ENCODE measurements around the gene COPA. TPM values are rescaled to one million over a fixed set of nuclear protein-coding genes. Genes with fewer than 3 reads are reported as not detected.
"Not testable (repeated sequence)": the region's sequence is repeated elsewhere in the genome, so short reads cannot be mapped to it uniquely, and the experiment has no call there.

The COPA gene
- total RNA-seq, 1 experiment from 2014 or later, result 144 TPM

DNA sequence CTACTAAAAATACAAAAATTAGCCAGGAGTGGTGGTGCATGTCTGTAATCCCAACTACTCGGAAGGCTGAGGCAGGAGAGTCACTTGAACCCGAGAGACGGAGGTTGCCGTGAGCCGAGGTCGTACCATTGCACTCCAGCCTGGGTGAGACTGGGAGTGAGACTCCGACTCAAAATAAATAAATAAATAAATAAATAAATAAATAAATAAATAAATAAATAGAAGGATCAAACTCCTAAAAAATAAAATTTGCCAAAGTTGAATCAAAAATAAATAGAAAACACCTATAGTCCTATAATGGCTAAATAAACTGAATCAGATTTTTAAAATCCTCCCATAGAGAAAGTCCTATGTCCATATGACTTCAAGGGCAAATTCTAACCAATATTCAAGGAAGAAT is 42.9 kb downstream of the COPA start:
- H3K27me3 ChIP-seq, result no peaks in the 10 kb centered on the region
- peaks cover 94% of the 10 kb centered on the region for H3K36me3 ChIP-seq
- no peaks in the 10 kb centered on the region for H3K9me3 ChIP-seq
- no peak overlapping the region for H3K4me3 ChIP-seq
- no peak for DNase-seq

DNA sequence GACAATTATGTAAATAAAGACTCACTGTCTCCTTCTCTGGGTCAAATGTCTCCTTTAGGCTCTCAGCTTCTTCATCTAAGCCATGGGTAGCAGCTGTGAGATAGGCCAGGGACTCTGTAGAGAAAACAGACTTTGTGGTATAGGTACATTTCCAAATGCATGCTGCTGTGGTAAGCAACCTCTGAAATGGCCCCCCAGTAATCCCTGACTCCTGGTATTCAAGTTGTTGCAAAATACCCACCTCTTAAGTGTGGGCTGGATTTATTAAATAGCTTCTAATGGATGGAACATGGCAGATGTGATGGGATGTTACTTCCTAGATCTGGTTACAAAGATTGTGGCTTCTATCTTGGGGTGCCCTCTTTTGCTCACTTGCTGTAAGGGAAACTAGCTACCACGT is 47.0 kb downstream of the COPA start:
- H3K36me3 ChIP-seq, result peaks cover 98% of the 10 kb centered on the region

DNA sequence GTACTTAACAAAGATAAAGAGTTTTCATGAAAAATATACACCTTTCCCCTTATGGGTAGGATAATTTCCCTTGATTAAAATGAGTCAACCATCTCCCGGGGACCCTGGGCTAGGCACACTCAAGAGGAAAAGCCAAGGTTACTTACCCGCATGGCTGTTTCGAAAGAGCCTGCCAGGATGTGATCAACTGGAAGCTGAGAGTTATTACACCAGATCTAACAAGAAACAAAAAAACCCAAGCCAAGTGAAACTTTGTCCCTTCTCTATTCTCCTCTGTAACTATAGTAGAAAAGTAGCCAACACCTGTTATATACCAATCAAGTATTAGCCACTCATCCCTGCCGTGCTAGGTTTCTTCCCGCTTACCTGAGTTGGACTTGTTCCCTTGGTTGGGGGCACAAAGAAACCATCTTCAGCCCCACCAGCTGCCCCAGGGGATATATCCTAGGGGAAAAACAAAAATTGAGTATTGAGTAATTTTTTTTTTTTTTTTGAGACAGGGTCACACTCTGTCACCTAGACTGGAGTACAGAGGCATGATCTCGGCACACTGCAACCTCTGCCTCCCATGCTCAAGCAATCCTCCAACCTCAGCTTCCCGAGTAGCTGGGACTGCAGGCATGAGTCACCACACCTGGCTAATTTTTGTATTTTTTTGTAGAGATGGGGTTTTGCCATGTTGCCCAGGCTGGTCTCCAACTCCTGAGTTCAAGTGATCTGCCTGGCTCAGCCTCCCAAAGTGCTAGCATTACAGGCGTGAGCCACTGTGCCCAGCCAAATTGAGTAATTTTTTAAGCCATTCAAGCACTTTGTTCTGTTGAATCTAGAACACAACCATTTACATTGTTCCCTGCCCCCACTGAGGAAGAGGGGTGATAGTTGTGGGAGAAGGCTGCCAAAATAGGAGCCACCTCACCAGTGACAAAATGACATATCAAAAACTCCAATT is 49.8 kb downstream of the COPA start:
- no peak for DNase-seq
- peaks cover 97% of the 10 kb centered on the region for H3K36me3 ChIP-seq
- H3K4me3 ChIP-seq, result no peak overlapping the region
- H3K27me3 ChIP-seq, result no peaks in the 10 kb centered on the region
- no peaks in the 10 kb centered on the region for H3K9me3 ChIP-seq

More for the DNA sequence above, 47.0 kb downstream of the COPA start:
- H3K27me3 ChIP-seq, result no peaks in the 10 kb centered on the region
- DNase-seq, result no peak
- H3K4me3 ChIP-seq, result no peak overlapping the region
- H3K9me3 ChIP-seq, result no peaks in the 10 kb centered on the region

DNA sequence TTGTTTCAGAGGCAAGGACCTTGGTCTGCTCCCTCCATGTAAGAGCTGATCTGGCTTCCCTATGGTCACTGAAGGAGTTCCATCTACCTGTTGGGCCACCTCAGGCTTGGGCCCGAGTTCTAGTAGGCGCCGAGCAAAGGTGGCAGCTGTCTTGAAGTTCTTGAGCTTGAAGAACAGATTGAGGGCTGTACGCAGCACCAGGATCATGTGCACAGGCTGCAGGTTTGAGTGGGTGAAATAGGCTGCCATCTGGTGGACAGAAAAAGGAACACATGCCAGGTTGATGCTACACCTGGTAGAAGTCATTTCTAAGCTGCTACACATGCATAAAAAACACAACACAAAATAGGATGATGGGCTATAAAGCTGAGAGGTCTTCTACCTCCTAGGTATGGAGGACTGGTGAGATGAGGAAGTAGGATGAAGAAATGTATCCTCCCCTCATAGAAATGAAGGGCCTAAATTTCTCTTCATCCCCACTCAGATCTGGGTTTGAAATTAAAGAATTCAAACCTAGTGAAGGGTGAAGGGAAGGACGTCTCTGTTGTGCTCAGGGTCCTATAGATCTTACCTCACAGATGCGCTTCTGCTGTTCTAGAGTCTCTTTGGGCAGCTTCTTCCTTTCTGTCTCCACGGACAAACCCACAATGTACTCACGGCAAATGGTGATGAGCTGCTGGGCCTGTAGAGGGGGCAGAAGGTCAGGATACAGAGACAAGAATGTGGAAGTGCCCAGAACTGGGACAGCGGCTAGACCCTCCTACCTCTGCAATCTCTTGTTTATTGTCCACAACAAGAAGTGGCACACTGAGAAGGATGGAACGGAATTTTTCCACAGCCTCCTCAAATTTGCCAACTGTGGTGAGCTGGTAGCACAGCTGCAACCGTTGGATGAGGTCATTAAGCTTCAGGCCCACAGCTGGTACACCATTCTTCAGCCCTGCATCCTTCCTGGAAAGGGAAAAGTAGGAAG is 51.5 kb downstream of the COPA start:
- H3K27me3 ChIP-seq, result no peaks in the 10 kb centered on the region
- peak; percentile 34 for DNase-seq
- H3K36me3 ChIP-seq, result peaks cover 81% of the 10 kb centered on the region

DNA sequence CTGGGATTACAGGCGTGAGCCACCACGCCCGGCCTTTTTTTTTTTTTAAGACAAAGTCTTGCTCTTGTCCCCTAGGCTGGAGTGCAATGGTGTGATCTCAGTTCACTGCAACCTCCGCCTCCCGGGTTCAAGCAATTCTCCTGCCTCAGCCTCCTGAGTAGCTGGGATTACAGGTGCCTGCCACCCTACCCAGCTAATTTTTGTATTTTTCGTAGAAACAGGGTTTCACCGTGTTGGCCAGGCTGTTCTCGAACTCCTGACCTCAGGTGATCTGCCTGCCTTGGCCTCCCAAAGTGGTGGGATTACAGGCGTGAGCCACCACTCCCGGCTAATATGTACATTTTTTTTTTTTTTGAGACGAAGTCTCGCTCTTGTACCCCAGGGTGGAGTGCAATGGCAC is 55.3 kb downstream of the COPA start:
- not testable (repeated sequence) for H3K27me3 ChIP-seq, H3K4me3 ChIP-seq, H3K9me3 ChIP-seq, DNase-seq
- H3K36me3 ChIP-seq, result peaks cover 44% of the 10 kb centered on the region

More for the DNA sequence above, 51.5 kb downstream of the COPA start:
- no peak overlapping the region for H3K4me3 ChIP-seq
- no peaks in the 10 kb centered on the region for H3K9me3 ChIP-seq

DNA sequence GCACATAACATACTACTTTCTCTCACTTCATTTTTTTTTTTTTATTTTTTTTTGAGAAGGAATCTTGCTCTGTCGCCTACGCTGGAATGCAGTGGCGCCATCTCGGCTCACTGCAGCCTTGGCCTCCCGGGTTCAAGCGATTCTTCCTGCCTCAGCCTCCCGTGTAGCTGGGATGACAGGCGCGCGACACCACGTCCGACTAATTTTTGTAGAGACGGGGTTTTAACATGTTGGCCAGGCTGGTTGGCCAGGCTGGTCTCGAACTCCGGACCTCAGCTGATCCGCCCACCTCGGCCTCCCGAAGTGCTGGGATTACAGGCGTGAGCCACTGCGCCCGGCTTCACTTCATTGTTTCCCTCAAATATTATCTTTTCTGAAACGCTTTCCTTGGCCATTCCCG is 57.5 kb downstream of the COPA start:
- no peak for DNase-seq
- Histone ChIP-seq H3K9me3 (no peaks in the 10 kb centered on the region), H3K27me3 (no peaks in the 10 kb centered on the region), H3K4me3 (peak overlapping the region; percentile 98), H3K36me3 (peaks cover 42% of the 10 kb centered on the region)

DNA sequence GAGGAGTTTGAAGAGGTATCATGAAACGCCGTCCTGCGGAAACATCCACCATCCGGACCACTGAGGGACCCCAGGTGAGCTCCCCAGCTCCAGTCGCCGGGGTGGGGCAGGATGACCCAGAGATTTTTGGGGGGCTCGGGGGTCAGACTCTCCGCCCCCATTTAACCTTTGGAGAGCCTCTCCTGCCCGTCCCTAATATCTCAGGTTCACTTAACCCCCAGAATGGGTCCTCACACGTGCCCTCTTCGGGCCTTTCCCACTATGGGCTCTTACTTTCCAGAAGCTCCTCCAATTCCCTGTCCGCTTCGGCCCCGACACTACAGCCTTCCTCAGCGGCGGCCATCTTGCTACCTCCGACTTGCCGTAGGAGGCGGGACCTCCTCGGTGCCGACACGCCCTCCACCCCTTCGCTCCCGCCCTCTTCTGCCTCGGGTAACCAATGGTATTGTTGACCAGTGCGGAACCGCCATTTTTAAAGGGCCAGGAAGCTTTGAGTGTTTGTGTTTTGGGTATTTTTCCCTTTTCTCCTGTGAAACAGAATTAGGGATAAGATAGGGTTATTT is 58.2 kb downstream of the COPA start, which contains the start of gene PEX19:
Gene PEX19 (minus strand): TSS at position 352 of the 563 bp plus-strand sequence. CDS start 9 bp downstream, at position 343.
- Histone ChIP-seq H3K36me3 (peaks cover 40% of the 10 kb centered on the region), H3K4me3 (peak within 1 kb of the TSS; percentile 98), H3K9me3 (no peaks in the 10 kb centered on the region), H3K27me3 (no peaks in the 10 kb centered on the region)
- peak; percentile 95 for DNase-seq

DNA sequence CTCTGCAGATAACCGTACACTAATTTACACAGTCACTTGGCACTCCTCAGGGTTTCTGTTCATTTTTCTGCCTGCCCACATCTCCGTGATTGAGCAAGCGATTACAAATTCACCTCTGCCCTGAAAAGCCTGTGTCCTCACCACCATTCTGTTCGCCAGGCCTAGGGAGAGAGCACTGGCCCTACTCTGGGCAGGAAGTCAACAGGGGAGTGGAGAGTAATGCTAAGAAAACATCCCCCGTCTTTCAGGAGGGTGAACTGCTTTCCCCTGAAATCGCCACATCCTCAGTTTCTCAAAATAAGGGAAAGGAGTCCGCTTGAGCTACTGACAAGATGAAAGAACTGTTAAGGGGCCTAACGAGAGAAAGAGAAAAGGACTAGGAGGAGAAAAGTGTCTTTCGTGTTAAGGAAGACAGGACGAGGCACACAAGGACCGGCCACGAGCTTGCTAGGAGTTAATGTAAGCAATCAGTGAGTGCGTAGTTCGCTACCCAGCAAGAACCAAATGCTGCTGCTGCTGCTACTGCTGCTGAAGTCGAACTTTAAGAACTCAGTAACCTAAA is 58.7 kb downstream of the COPA start:
- no peaks in the 10 kb centered on the region for H3K27me3 ChIP-seq

DNA sequence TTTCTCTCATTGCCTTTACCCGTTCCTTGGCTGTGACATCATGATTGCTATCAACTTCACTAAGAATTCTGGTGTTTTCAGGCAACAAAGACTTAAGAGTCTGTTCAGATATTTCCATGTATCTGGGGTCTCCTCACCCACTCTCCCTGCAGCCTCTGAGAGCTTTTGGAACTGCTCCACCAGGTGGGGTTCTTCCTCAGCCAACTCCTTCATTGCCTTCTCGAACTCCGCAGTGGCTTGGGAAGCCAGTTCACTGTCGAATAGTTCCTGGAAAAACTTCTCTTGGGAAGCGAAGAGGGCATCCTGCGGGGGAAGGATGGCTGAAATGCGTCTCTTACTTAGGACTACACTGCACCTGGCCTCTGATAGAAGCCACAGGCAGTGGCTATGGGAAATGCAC is 60.2 kb downstream of the COPA start:
- DNase-seq, result no peak
- Histone ChIP-seq H3K9me3 (no peaks in the 10 kb centered on the region), H3K27me3 (no peaks in the 10 kb centered on the region), H3K4me3 (no peak overlapping the region), H3K36me3 (peaks cover 47% of the 10 kb centered on the region)

More for the DNA sequence above, 58.7 kb downstream of the COPA start:
- H3K4me3 ChIP-seq, result peak overlapping the region; percentile 98
- peaks cover 40% of the 10 kb centered on the region for H3K36me3 ChIP-seq
- peak; percentile 57 for DNase-seq
- H3K9me3 ChIP-seq, result no peaks in the 10 kb centered on the region

DNA sequence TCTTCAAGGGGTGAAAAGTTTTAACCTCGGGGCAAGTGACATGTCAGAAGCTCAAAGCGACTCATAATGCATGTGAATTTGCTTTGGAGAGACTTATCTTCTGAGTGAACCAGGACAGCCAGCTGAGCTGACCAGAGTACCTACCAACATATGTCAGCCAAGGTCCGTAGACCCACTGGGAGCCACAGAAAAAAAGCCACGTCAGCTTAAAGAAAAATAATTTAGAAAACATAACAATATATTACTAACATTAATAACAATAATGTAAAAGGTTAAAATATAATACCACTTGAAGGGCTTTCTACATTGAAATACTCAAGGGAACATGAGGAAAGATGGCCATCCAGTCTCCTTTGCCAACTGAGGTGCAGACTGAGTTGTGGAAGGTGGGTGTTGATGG is 65.1 kb downstream of the COPA start:
- no peak for DNase-seq
- Histone ChIP-seq H3K4me3 (no peak overlapping the region), H3K27me3 (no peaks in the 10 kb centered on the region), H3K9me3 (no peaks in the 10 kb centered on the region), H3K36me3 (peaks cover 53% of the 10 kb centered on the region)

DNA sequence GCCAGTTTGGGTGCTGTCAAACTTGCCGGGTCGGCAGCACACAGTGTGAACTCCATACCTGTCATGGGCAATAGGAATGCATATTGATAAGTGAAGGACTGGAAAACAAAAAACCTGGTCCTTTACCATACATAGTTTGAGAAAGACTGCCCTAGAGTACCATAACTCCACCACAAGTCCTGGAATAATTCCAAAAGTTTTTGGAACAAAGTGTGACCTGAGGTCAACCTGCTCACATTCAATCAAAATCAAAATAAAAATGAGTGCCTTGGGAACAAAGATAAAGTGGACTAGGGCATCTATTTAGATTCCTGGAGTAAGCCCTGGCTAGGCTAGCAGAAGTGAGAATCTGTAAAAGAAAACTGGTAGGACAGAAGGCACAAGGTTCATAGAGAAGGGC is 65.7 kb downstream of the COPA start:
- H3K4me3 ChIP-seq, result no peak overlapping the region
- H3K27me3 ChIP-seq, result no peaks in the 10 kb centered on the region
- H3K36me3 ChIP-seq, result peaks cover 48% of the 10 kb centered on the region
- no peaks in the 10 kb centered on the region for H3K9me3 ChIP-seq
- no peak for DNase-seq

DNA sequence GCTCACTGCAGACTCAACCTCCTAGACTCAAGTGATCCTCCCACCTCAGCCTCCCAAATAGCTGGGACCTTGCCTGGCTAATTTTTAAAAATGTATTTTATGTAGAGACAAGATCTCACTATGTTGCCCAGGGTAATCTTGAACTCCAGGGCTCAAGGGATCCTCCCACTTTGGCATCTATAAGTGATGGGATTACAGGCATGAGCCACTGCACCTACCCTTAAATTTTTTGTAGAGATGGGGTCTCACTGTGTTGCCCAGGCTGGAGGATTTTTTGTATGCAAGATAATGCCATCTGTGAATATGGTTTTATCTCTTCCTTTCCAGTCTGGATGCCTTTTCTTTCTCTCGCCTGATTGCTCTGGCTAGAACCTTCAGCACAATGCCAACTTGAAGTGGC is 72.0 kb downstream of the COPA start:
- Histone ChIP-seq H3K27me3 (peaks cover 3% of the 10 kb centered on the region; the same call in 1 of the 2 replicates), H3K4me3 (no peak overlapping the region), H3K36me3 (no peaks in the 10 kb centered on the region), H3K9me3 (no peaks in the 10 kb centered on the region; the same call in 1 of the 2 replicates)
- no peak for DNase-seq

DNA sequence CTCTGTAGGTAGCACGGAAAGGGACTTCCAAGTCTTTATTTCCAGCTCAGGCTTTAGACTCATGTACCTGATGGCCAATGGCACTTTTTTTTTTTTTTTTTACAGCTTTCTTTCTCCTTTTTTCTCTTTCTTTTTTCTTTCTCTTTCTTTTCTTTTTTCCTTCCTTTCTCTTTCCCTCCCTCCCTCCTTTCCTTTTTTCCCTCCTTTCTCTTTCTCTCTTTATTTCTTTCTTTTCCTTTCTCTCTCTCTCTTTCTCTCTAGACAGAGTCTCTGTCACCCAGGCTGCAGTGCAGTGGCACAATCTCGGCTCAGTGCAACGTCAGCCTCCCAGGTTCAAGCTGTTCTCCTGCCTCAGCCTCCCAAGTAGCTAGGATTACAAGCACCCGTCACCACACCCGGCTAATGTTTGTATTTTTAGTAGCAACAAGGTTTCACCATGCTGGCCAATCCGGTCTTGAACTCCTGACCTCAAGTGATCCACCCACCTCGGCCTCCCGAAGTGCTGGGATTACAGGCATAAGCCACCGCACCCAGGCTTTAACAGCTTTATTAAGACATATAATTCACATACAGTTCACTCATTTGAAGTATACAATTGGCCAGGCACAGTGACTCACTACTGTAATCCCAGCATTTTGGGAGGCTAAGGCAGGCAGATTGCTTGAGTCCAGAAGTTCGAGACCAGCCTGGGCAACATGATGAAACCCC is 75.6 kb downstream of the COPA start:
- no peak for DNase-seq
- no peaks in the 10 kb centered on the region; the same call in 1 of the 2 replicates for H3K9me3 ChIP-seq
- no peaks in the 10 kb centered on the region for H3K36me3 ChIP-seq
- H3K4me3 ChIP-seq, result no peak overlapping the region
- peaks cover 3% of the 10 kb centered on the region; the same call in 1 of the 2 replicates for H3K27me3 ChIP-seq

DNA sequence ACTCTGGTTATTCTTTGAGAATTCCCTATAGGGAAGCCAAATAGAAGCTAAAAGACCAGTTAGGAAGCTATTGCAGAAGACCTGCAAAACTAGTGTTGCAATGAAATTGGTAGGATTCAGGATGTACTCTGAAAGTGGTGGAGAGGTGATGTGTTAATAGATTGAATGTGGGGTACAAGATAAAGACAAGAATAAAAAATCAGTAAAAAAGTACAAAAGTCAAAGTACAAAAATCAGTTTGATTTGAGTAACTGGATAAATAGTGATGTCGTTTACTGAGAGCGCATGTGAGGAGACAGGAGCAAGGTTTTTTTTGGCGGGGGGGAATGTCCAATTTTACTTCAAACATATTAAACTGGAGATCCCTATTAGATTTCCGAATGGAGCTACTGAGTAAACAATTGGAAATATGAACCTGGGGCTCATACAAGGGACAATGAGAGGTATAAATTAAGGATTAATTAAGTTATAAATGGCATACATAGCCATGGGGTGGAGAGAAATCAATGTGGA is 78.2 kb downstream of the COPA start:
- Histone ChIP-seq H3K27me3 (peaks cover 3% of the 10 kb centered on the region; the same call in 1 of the 2 replicates), H3K4me3 (no peak overlapping the region), H3K36me3 (no peaks in the 10 kb centered on the region; the same call in 1 of the 2 replicates), H3K9me3 (no peaks in the 10 kb centered on the region; the same call in 1 of the 2 replicates)
- no peak for DNase-seq

All from MG63 (cell line).